HEK293T (cell line): Measurements from ENCODE around the gene TACC2.

Experiments
- BHLHE40 ChIP-seq: fragments of 450-650 bp; IDR thresholded peaks from 2 replicates; pipeline ENCODE4 v1.6.1; 2016; ENCODE audit warnings: mild to moderate bottlenecking, moderate library complexity, borderline replicate concordance
- CTBP1 ChIP-seq: fragments of 450-650 bp; IDR thresholded peaks from 2 replicates; pipeline ENCODE4 v1.6.1; 2016; ENCODE audit warnings: borderline replicate concordance
- ELF4 ChIP-seq: fragments of 450-650 bp; IDR thresholded peaks from 2 replicates; pipeline ENCODE4 v1.6.1; 2017; ENCODE audit warnings: antibody characterized with exemption
- FOXA1 ChIP-seq: fragments of 450-650 bp; IDR thresholded peaks from 2 replicates; pipeline ENCODE4 v1.6.1; 2016; ENCODE audit warnings: mild to moderate bottlenecking
- FOXK2 ChIP-seq: fragments of 450-650 bp; IDR thresholded peaks from 2 replicates; pipeline ENCODE4 v1.6.1; 2016; ENCODE audit warnings: mild to moderate bottlenecking
- FOXM1 ChIP-seq: fragments of 450-650 bp; IDR thresholded peaks from 2 replicates; pipeline ENCODE4 v1.6.1; 2017; ENCODE audit warnings: mild to moderate bottlenecking, borderline replicate concordance
- L3MBTL2 ChIP-seq: fragments of 450-650 bp; conservative IDR thresholded peaks from 2 replicates; pipeline ENCODE4 v1.6.1; 2016; ENCODE audit warnings: mild to moderate bottlenecking
- LEF1 ChIP-seq: fragments of 450-650 bp; IDR thresholded peaks from 2 replicates; pipeline ENCODE4 v1.6.1; 2017; ENCODE audit warnings: mild to moderate bottlenecking, borderline replicate concordance
- NFRKB ChIP-seq: fragments of 450-650 bp; IDR thresholded peaks from 2 replicates; pipeline ENCODE4 v1.6.1; 2016; ENCODE audit warnings: mild to moderate bottlenecking, moderate library complexity
- SP1 ChIP-seq: fragments of 450-650 bp; IDR thresholded peaks from 2 replicates; pipeline ENCODE4 v1.6.1; 2017
- SUZ12 ChIP-seq: fragments of 450-650 bp; IDR thresholded peaks from 2 replicates; pipeline ENCODE4 v1.6.1; 2016; ENCODE audit warnings: mild to moderate bottlenecking
- TARDBP ChIP-seq: fragments of 450-650 bp; IDR thresholded peaks from 2 replicates; pipeline ENCODE4 v1.6.1; 2016

- TF ChIP-seq L3MBTL2 (no peak), NFRKB (no peak), SP1 (no peak), TARDBP (no peak), FOXM1 (no peak), SUZ12 (no peak), FOXA1 (no peak), BHLHE40 (no peak), LEF1 (no peak), ELF4 (no peak), FOXK2 (no peak), CTBP1 (no peak)
Measured at GRCh38 chr10:122281751-122282150, 292.8 kb downstream of the TACC2 start.
